NCI-H2171 (cell line): ENCODE measurements around the gene FAR2.
"Not testable (repeated sequence)": the region's sequence is repeated elsewhere in the genome, so short reads cannot be mapped to it uniquely, and the experiment has no call there.

Experiments used
- DNase-seq: peaks from one replicate; lab custom pipeline; 2025; lab: John Stamatoyannopoulos, UW

FAR2 gene

GRCh38 chr12:29234965-29235626 is 86.0 kb downstream of the FAR2 start:
- no peak for DNase-seq

- no peak for DNase-seq
These were observed 89.8 kb downstream of the FAR2 start for GRCh38 chr12:29238822-29239291.

DNA sequence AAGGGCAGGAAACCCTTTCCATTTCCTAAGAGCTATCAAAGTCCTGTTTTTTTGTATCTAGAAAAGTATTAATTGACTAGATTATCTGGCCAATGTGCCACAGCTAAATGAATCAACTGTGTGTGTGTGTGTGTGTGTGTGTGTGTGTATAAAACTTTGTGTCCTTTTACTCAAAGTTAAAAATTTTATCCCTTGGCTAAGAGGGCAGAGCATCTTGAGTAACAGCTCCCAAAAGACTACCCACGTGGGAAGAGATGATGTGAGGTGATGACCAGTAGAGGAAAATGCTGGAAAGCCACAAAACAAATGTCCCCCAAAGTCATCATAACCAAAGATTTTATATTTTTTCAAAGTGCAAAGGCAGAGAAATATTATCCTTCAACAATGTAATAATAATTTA is 90.3 kb downstream of the FAR2 start:
- DNase-seq: no peak

- DNase-seq: no peak
These were observed 91.4 kb downstream of the FAR2 start for GRCh38 chr12:29240441-29240840.

DNA sequence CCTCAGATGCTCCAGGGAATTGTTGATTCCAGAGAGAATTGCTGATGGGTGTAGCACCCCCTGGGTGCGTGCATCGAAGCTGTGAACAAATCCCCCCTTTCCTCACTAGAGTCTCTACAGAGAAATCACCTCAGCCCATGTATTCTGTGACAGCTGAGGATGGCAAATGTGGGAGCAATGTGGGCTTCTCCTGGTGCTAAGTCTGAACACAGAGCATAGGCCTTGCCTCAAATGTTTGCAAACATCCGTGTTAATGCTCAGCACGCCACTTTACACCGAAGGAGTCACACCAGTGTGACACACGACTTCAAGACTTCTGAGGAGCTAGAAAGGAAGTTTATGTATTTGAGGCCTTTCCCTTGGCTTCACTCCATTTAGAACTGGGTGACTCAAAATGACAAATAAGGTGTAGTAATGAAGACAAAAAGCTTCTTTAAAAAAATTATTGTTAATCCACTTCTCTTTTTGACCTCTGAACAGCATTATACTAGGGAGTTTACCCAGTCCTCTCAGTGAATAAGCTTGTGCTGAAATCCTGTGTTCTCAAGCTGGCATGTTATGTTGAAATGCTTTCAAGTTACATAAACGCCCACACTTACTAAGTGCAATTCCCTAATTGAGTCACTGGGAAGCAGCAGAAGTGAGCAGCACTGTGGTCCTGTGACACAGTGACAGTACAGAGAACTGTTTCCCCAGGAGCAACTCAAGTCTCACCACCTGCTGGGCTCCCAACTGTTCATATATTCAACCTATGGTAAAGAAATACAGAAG is 92.9 kb downstream of the FAR2 start:
- DNase-seq: peak; percentile 75

DNA sequence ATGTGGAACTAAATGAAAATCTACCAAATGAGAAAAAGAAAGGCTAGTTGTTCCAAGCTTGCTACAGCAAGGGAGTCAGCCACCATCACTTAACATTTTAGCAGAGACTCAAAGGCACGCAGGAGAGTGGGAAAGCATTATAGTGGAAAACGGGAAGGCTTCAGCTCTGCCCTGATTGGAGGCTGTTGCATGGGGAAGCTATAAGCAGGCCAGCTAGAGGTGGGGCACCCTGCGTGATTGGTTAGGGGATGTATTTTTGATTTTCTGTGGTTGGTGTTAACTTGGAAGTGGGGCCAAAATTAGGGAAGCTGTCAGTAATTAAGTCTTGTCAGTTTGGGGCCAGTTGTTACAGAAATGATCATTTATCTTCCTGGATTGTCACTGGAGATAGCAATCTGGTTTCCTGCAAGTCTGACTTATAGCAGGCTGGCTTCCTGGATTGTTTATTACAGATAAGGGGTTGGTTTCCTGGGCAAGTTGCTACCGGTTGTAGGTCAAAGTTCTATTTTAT is 93.9 kb downstream of the FAR2 start:
- DNase-seq: no peak

GRCh38 chr12:29244159-29244765 is 95.2 kb downstream of the FAR2 start:
- no peak for DNase-seq

GRCh38 chr12:29245246-29245645 is 96.2 kb downstream of the FAR2 start:
- no peak for DNase-seq

GRCh38 chr12:29249930-29250329 is 100.9 kb downstream of the FAR2 start:
- DNase-seq: no peak

DNA sequence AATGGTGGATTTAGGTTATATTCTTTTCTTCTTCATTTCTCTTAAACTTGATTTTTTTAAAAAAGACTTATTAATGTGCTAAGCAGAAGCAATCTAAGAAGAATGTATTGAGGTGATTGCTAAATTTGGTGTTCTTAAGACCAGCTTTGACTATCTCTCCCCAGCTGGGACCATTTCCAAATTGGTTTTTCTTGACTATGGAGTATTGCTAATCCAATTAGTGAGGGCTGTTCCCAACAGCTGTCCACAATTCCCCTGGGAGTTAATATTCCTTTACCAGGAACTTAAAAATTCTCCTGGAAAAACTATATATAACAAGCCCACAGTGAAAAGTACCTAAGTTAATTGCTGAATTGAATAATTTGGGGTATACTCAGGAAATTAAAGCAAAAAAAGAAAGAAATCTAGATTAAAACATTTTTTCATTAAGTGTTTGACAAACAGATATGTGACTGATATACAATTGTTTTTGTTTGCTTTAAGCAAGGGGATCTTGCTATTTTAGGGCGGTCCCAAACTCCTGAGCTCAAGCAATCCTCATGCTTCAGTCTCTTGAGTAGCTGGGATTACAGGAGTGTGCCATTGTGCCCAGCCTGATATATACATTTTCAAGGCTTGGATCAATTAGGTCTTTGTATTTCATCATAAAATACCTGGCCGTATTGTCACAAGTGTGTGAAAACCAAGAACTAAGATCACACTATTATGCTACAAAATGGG is 105.0 kb downstream of the FAR2 start:
- DNase-seq: peak; percentile 79

GRCh38 chr12:29255042-29255441 is 106.0 kb downstream of the FAR2 start:
- DNase-seq: no peak

DNA sequence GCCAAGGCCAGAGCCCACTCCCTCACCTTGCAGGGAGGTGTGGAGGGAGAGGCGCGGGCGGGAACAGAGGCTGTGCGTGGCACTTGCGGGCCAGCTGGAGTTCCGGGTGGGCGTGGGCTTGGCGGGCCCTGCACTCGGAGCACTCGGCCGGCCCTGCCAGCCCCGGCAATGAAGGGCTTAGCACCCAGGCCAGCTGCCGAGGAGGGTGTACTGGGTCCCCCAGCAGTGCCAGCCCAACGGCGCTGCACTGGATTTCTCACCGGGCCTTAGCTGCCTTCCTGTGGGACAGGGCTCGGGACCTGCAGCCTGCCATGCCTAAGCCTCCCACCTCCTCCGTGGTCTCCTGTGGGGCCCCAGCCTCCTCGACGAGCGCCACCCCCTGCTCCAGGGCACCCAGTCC is 107.5 kb downstream of the FAR2 start:
- no peak for DNase-seq

- DNase-seq: not testable (repeated sequence)
These were observed 108.6 kb downstream of the FAR2 start for GRCh38 chr12:29257687-29258086.

GRCh38 chr12:29264424-29264823 is 115.3 kb downstream of the FAR2 start:
- no peak for DNase-seq

- no peak for DNase-seq
These were observed 120.8 kb downstream of the FAR2 start for GRCh38 chr12:29269706-29270408.

DNA sequence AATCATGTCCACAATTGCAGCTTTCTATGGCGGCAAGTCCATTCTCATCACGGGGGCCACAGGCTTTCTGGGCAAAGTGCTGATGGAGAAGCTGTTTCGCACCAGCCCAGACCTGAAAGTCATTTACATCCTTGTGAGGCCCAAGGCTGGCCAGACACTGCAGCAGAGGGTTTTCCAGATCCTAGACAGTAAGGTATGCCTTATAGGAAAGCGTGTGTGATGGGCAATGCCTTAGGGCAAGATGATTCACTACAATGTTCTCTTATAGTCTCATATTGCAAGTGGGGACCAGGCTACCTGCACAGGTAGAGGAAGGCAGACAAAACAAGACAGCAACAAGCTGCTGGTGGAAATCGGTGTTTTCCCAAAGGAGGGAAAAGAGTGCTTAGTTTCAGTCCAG is 121.4 kb downstream of the FAR2 start:
- no peak for DNase-seq

GRCh38 chr12:29273178-29273843 is 124.2 kb downstream of the FAR2 start:
- DNase-seq: no peak

DNA sequence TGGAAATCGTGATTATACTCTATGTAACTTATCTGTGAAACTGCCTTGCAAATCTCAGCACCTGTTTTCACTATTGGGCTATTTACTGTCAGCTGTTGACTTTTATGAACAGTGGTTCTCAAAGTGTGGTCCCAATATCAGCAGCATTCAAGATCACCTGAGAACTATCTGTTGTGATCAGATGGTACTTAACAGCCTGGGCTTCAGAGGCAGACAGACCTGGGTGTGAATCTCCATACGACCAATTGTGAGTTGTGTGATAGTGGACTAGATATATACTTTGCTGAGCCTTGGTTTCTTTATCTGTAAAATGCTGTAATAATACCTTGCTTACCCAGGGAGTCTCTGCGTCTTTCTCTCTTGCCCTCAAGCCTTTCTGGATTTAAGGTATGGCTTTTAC is 126.8 kb downstream of the FAR2 start:
- DNase-seq: no peak

DNA sequence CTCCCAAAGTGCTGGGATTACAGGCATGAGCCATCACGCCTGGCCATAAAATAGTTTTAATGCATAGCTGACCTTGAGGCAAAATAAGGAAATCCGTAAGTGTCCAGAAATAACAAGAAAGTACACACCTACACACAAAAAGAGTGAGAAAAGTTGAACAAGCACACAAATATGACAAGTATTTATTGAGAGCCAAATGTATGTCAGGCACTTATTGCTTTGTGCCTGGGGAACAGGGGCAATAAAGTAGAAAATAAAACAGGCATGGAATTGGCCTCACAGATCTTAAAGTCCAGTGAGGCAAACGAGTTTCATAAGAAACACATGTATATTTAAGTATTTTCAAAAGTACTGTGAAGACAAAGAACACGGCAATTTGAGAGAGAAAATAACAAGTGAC is 128.2 kb downstream of the FAR2 start:
- no peak for DNase-seq

DNA sequence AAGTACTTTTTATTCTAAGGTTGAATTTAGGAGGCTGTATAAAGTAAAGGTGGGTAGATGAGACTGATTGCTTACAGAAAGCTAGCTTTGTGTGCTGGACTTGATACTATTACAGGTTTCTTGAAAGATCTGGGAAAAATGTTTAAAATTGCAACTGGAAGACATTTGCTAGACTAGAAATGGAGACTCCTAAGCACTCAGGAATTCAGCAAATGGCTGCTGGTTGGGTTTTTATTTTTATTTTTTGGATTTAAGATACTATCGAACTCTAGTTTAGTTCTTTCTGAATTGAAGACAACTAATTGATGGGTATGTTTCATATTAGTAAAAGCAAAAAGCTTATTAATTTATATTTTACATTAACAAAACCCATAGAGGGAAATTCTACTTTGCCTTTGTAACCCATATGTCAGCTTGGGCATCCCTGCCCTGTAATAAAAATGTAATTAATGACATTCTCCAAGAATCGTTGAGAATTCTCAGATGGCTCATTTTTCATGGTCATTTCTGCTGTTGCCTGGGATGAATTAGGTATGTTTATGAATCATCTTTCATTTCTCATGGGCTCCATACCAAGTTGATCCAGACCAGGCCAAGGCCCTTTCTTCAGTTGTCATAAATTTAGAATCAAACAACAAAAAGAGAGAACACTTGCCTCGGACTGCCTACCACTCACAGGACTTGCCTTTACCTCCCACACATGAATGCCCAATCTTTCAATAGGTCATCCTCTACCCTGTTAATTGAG is 129.8 kb downstream of the FAR2 start:
- no peak for DNase-seq
